Measurements from ENCODE around the gene OS9. TPM values are rescaled to one million over a fixed set of nuclear protein-coding genes. Genes with fewer than 3 reads are reported as not detected.
"Not testable (repeated sequence)": the region's sequence is repeated elsewhere in the genome, so short reads cannot be mapped to it uniquely, and the experiment has no call there.

The OS9 gene
- total RNA-seq, 1 donor from 2014 or later = 100.0 TPM

- no peak overlapping the region for H3K27ac Mint-ChIP-seq
- H3K36me3 Mint-ChIP-seq (ENCODE audit: low read depth) = peaks cover 55% of the 10 kb centered on the region
- H3K27me3 Mint-ChIP-seq (ENCODE audit: insufficient read depth) = no peaks in the 10 kb centered on the region
- H3K4me3 Mint-ChIP-seq = no peak overlapping the region
- H3K4me1 Mint-ChIP-seq (ENCODE audit: low read depth) = no peaks in the 10 kb centered on the region
- DNase-seq (ENCODE audit: low spot score) = no peak
- peaks cover 14% of the 10 kb centered on the region for H3K9me3 Mint-ChIP-seq
- intact Hi-C loops (cut with micrococcal nuclease) = no loop called here
These were observed 6.4 kb downstream of the OS9 start for GRCh38 chr12:57700317-57700716.

- H3K36me3 Mint-ChIP-seq (ENCODE audit: low read depth) = peaks cover 40% of the 10 kb centered on the region
- intact Hi-C loops (cut with micrococcal nuclease) = no loop called here
- peaks cover 18% of the 10 kb centered on the region for H3K9me3 Mint-ChIP-seq
These were observed 13.3 kb downstream of the OS9 start for GRCh38 chr12:57707250-57707649.

GRCh38 chr12:57708296-57708695 lies 14.4 kb downstream of the OS9 start:
- intact Hi-C loops (cut with micrococcal nuclease) = no loop called here
- Mint-ChIP-seq H3K4me1 (ENCODE audit: low read depth) (peaks cover 10% of the 10 kb centered on the region), H3K4me3 (no peak overlapping the region), H3K27ac (no peak overlapping the region), H3K36me3 (ENCODE audit: low read depth) (peaks cover 31% of the 10 kb centered on the region), H3K27me3 (ENCODE audit: insufficient read depth) (no peaks in the 10 kb centered on the region), H3K9me3 (peaks cover 9% of the 10 kb centered on the region)
- DNase-seq (ENCODE audit: low spot score) = no peak

More at GRCh38 chr12:57707250-57707649, 13.3 kb downstream of the OS9 start:
- H3K27ac Mint-ChIP-seq = no peak overlapping the region
- H3K27me3 Mint-ChIP-seq (ENCODE audit: insufficient read depth) = no peaks in the 10 kb centered on the region
- H3K4me1 Mint-ChIP-seq (ENCODE audit: low read depth) = peaks cover 10% of the 10 kb centered on the region
- no peak for DNase-seq (ENCODE audit: low spot score)
- no peak overlapping the region for H3K4me3 Mint-ChIP-seq

GRCh38 chr12:57712701-57713100 lies 18.8 kb downstream of the OS9 start:
- H3K27ac Mint-ChIP-seq = no peak overlapping the region
- DNase-seq (ENCODE audit: low spot score) = no peak
- intact Hi-C loops (cut with micrococcal nuclease) = no loop called here
- H3K4me1 Mint-ChIP-seq (ENCODE audit: low read depth) = peaks cover 10% of the 10 kb centered on the region
- peaks cover 18% of the 10 kb centered on the region for H3K36me3 Mint-ChIP-seq (ENCODE audit: low read depth)
- H3K9me3 Mint-ChIP-seq = peaks cover 4% of the 10 kb centered on the region
- H3K4me3 Mint-ChIP-seq = no peak overlapping the region
- H3K27me3 Mint-ChIP-seq (ENCODE audit: insufficient read depth) = no peaks in the 10 kb centered on the region

- no peaks in the 10 kb centered on the region for H3K27me3 Mint-ChIP-seq (ENCODE audit: insufficient read depth)
- no peak for DNase-seq (ENCODE audit: low spot score)
- peaks cover 21% of the 10 kb centered on the region for H3K36me3 Mint-ChIP-seq (ENCODE audit: low read depth)
- H3K9me3 Mint-ChIP-seq = peaks cover 4% of the 10 kb centered on the region
- intact Hi-C loops (cut with micrococcal nuclease) = no loop called here
- H3K4me3 Mint-ChIP-seq = no peak overlapping the region
- H3K27ac Mint-ChIP-seq = no peak overlapping the region
- peaks cover 10% of the 10 kb centered on the region for H3K4me1 Mint-ChIP-seq (ENCODE audit: low read depth)
These were observed 19.3 kb downstream of the OS9 start for GRCh38 chr12:57713209-57713608.

GRCh38 chr12:57715036-57715748 lies 21.3 kb downstream of the OS9 start:
- peaks cover 30% of the 10 kb centered on the region for H3K36me3 Mint-ChIP-seq (ENCODE audit: low read depth)
- H3K4me3 Mint-ChIP-seq; H3K27ac Mint-ChIP-seq; intact Hi-C loops (cut with micrococcal nuclease); H3K4me1 Mint-ChIP-seq (ENCODE audit: low read depth); H3K27me3 Mint-ChIP-seq (ENCODE audit: insufficient read depth); DNase-seq (ENCODE audit: low spot score); H3K9me3 Mint-ChIP-seq: not testable (repeated sequence)

GRCh38 chr12:57715786-57716185 lies 21.9 kb downstream of the OS9 start:
- H3K36me3 Mint-ChIP-seq (ENCODE audit: low read depth) = peaks cover 29% of the 10 kb centered on the region
- H3K9me3 Mint-ChIP-seq = peaks cover 4% of the 10 kb centered on the region
- no peak for DNase-seq (ENCODE audit: low spot score)
- H3K4me3 Mint-ChIP-seq = no peak overlapping the region
- H3K4me1 Mint-ChIP-seq (ENCODE audit: low read depth) = no peaks in the 10 kb centered on the region
- intact Hi-C loops (cut with micrococcal nuclease) = no loop called here
- no peak overlapping the region for H3K27ac Mint-ChIP-seq
- no peaks in the 10 kb centered on the region for H3K27me3 Mint-ChIP-seq (ENCODE audit: insufficient read depth)

GRCh38 chr12:57716305-57716704 lies 22.4 kb downstream of the OS9 start:
- H3K9me3 Mint-ChIP-seq = peaks cover 4% of the 10 kb centered on the region
- peaks cover 27% of the 10 kb centered on the region for H3K36me3 Mint-ChIP-seq (ENCODE audit: low read depth)
- H3K27ac Mint-ChIP-seq = no peak overlapping the region
- no peak overlapping the region for H3K4me3 Mint-ChIP-seq
- intact Hi-C loops (cut with micrococcal nuclease) = no loop called here
- no peaks in the 10 kb centered on the region for H3K4me1 Mint-ChIP-seq (ENCODE audit: low read depth)
- no peak for DNase-seq (ENCODE audit: low spot score)
- H3K27me3 Mint-ChIP-seq (ENCODE audit: insufficient read depth) = no peaks in the 10 kb centered on the region

GRCh38 chr12:57717131-57717530 lies 23.2 kb downstream of the OS9 start:
- Mint-ChIP-seq H3K9me3 (peaks cover under 1% of the 10 kb centered on the region), H3K27ac (no peak overlapping the region), H3K4me1 (ENCODE audit: low read depth) (no peaks in the 10 kb centered on the region), H3K4me3 (no peak overlapping the region), H3K36me3 (ENCODE audit: low read depth) (peaks cover 26% of the 10 kb centered on the region), H3K27me3 (ENCODE audit: insufficient read depth) (no peaks in the 10 kb centered on the region)
- intact Hi-C loops (cut with micrococcal nuclease) = no loop called here
- DNase-seq (ENCODE audit: low spot score) = no peak

- peaks cover 23% of the 10 kb centered on the region for H3K36me3 Mint-ChIP-seq (ENCODE audit: low read depth)
These were observed 24.1 kb downstream of the OS9 start for GRCh38 chr12:57717846-57718640.

GRCh38 chr12:57718641-57719528 lies 25.0 kb downstream of the OS9 start:
- H3K4me3 Mint-ChIP-seq = no peak overlapping the region
- H3K9me3 Mint-ChIP-seq = no peaks in the 10 kb centered on the region
- H3K27me3 Mint-ChIP-seq (ENCODE audit: insufficient read depth) = no peaks in the 10 kb centered on the region
- H3K36me3 Mint-ChIP-seq (ENCODE audit: low read depth) = peaks cover 28% of the 10 kb centered on the region
- no peak for DNase-seq (ENCODE audit: low spot score)
- H3K4me1 Mint-ChIP-seq (ENCODE audit: low read depth) = no peaks in the 10 kb centered on the region
- no peak overlapping the region for H3K27ac Mint-ChIP-seq
- intact Hi-C loops (cut with micrococcal nuclease) = no loop called here

More at GRCh38 chr12:57717846-57718640, 24.1 kb downstream of the OS9 start:
- H3K9me3 Mint-ChIP-seq = no peaks in the 10 kb centered on the region
- no peak for DNase-seq (ENCODE audit: low spot score)
- H3K27me3 Mint-ChIP-seq (ENCODE audit: insufficient read depth) = no peaks in the 10 kb centered on the region
- H3K4me1 Mint-ChIP-seq (ENCODE audit: low read depth) = no peaks in the 10 kb centered on the region
- H3K4me3 Mint-ChIP-seq = no peak overlapping the region
- H3K27ac Mint-ChIP-seq = peak overlapping the region; percentile 43
- intact Hi-C loops (cut with micrococcal nuclease) = no loop called here

- Mint-ChIP-seq H3K9me3 (no peaks in the 10 kb centered on the region), H3K27me3 (ENCODE audit: insufficient read depth) (no peaks in the 10 kb centered on the region), H3K4me3 (no peak overlapping the region), H3K27ac (no peak overlapping the region), H3K36me3 (ENCODE audit: low read depth) (peaks cover 28% of the 10 kb centered on the region), H3K4me1 (ENCODE audit: low read depth) (no peaks in the 10 kb centered on the region)
- intact Hi-C loops (cut with micrococcal nuclease) = no loop called here
- no peak for DNase-seq (ENCODE audit: low spot score)
These were observed 26.1 kb downstream of the OS9 start for GRCh38 chr12:57719777-57720605.

Data from activated T-helper 1 cell treated with anti-CD3 and anti-CD28 coated beads, Interleukin-12 subunit alpha, Interleukin-12 subunit beta, Interleukin-2, Interleukin-4 antibody, amounts not matched to agents 30 ng/mL and 10 ng/mL and 1 ng/mL, durations not matched to agents 14 hours and 24 hours and 36 hours (primary cell).